Mucosa of descending colon (tissue), 3 donors: ENCODE measurements around the gene BZW1. TPM values are rescaled to one million over a fixed set of nuclear protein-coding genes. Genes with fewer than 3 reads are reported as not detected.

Experiments
- ATAC-seq: fragments of 200-7000 bp; cut with Tn5 transposase; one replicate; pipeline ENCODE4 v1.9.1; 2020; ENCODE audit warnings: mild to moderate bottlenecking, moderate library complexity
- DNase-seq, 3 donors: peaks; one replicate each; pipeline ENCODE4 v3.0.0-alpha.2; 2020
- H3K36me3 ChIP-seq: fragments of 200-600 bp; one replicate; pipeline ENCODE4 v1.8.0; 2021; ENCODE audit warnings: low read depth, mild to moderate bottlenecking
- H3K4me1 ChIP-seq: fragments of 200-600 bp; one replicate; pipeline ENCODE4 v1.8.0; 2021; ENCODE audit warnings: low read depth, mild to moderate bottlenecking
- H3K4me3 ChIP-seq: fragments of 200-600 bp; one replicate; pipeline ENCODE4 v1.8.0; 2021; ENCODE audit warnings: mild to moderate bottlenecking
- H3K9me3 ChIP-seq: fragments of 200-600 bp; one replicate; pipeline ENCODE4 v1.8.0; 2021; ENCODE audit warnings: mild to moderate bottlenecking
- intact Hi-C, 2 donors: fragments of 100-400 bp; cut with DNase I in 1 of 2; cut with micrococcal nuclease in 1 of 2; formaldehyde crosslinking; loops; one replicate each; pipeline versions ENCODE4 v1.11.0 to v1.11.1; 2022; cut with DNase I, micrococcal nuclease
- total RNA-seq, 3 donors: library from RNA; stranded (reverse); fragmentation: NEBNext Ultra II Directional in 2 of 3; extraction: Animal tissue kit (Norgen Biotek cat#: 25700) in 2 of 3; gene quantifications; one replicate each; pipeline versions ENCODE4 v1.2.1 to v1.2.4, GENCODE V29; 2021 to 2023
- TF ChIP-seq, protein P1 (sequence below): fragments of 200-600 bp; IDR thresholded peaks from one replicate; pipeline ENCODE4 v1.8.0; 2022; ENCODE audit warnings: antibody characterized with exemption, mild to moderate bottlenecking
- donor health status: DM: no; HTN: no; CAD: no; lungs with moderate emphysema.
- donor health status: DM: no; HTN: no; CAD: no.
- donor health status: DM: no; HTN: yes; CAD: no.

The BZW1 gene
- total RNA-seq, 3 donors from 2014 or later: 137 to 235 (median 174) TPM

DNA sequence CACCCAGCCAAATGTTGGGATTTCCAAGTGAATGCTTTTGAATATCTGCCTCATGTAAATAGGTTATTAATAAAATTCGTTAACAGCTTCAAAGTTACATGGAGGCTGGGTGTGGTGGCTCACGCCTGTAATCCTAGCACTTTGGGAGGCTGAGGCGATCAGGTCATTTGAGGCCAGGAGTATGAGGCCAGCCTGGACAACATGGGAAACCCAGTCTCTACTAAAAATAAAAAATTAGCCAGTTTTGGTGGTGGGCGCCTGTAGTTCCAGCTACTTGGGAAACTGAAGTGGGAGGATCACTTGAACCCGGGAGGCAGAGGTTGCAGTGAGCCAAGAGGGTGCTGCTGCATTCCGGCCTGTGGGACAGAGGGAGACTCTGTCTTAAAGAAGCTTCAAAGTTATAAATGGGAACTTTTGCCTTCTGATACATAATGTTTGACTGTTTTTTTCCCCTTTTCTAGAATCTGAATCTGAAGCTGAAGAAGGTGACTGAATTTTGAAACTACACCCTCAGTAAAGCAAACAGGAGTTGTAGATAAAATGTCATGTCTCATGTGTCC lies 10.1 kb downstream of the BZW1 start:
- DNase-seq: no peak
- intact Hi-C loops: no loop called here
- Histone ChIP-seq H3K9me3 (no peaks in the 10 kb centered on the region), H3K4me1 (no peaks in the 10 kb centered on the region), H3K4me3 (no peak overlapping the region), H3K36me3 (peaks cover 16% of the 10 kb centered on the region)
- TF ChIP-seq, protein P1, sequence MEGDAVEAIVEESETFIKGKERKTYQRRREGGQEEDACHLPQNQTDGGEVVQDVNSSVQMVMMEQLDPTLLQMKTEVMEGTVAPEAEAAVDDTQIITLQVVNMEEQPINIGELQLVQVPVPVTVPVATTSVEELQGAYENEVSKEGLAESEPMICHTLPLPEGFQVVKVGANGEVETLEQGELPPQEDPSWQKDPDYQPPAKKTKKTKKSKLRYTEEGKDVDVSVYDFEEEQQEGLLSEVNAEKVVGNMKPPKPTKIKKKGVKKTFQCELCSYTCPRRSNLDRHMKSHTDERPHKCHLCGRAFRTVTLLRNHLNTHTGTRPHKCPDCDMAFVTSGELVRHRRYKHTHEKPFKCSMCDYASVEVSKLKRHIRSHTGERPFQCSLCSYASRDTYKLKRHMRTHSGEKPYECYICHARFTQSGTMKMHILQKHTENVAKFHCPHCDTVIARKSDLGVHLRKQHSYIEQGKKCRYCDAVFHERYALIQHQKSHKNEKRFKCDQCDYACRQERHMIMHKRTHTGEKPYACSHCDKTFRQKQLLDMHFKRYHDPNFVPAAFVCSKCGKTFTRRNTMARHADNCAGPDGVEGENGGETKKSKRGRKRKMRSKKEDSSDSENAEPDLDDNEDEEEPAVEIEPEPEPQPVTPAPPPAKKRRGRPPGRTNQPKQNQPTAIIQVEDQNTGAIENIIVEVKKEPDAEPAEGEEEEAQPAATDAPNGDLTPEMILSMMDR: no peak
- no peak for ATAC-seq

DNA sequence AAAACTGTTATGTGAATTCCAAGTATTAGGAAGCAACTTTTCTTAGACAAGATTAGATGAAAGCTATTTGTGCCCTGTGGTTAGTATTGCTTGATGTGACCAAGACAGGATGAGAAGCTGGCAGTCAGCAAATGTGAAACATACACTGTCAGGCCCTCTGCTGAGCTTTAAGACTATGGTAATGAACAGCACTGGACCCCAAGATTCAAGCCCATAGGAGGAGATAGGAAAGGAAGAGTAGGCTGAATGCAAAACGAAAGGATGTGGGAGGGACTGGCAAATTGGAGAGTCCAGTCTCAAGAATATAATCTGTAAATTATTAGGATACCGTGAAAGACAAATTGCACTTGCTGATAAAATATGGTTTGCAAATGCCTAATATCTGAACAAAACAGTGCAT lies 16.4 kb downstream of the BZW1 start:
- ATAC-seq: no peak
- no peaks in the 10 kb centered on the region for H3K4me1 ChIP-seq

DNA sequence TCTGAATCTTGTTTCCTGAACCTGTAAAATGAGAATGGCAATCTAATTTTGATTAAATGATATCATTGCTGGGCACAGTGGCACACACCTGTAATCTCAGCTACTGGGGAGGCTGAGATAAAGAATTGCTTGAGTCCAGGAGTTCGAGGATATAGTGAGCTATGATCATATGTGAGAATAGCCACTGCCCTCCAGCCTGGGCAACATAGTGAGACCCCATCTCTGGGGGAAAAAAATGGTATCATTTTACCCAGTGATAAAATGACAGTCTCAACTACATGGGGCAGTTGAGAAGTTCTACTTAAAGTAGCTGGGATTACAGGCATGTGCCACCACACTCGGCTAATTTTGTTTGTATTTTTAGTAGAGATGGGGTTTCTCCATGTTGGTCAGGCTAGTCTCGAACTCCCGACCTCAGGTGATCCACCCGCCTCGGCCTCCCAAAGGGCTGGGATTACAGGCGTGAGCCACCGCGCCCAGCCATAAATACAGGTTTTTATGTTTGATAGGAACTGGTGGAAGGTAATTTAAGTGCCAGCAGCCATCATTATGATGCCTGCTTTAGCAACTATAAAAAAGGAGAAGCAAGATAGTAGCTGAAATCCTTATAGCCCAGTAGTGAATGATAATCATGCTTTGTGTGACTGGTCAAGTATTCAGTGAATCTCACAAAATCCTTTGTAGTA lies 17.0 kb downstream of the BZW1 start:
- H3K4me1 ChIP-seq: no peaks in the 10 kb centered on the region
- peak; percentile 80 for ATAC-seq

More for the DNA sequence above, 16.4 kb downstream of the BZW1 start:
- H3K36me3 ChIP-seq: no peaks in the 10 kb centered on the region
- intact Hi-C loops: no loop called here
- no peaks in the 10 kb centered on the region for H3K9me3 ChIP-seq
- no peak for DNase-seq
- TF ChIP-seq, protein P1: no peak
- no peak overlapping the region for H3K4me3 ChIP-seq

DNA sequence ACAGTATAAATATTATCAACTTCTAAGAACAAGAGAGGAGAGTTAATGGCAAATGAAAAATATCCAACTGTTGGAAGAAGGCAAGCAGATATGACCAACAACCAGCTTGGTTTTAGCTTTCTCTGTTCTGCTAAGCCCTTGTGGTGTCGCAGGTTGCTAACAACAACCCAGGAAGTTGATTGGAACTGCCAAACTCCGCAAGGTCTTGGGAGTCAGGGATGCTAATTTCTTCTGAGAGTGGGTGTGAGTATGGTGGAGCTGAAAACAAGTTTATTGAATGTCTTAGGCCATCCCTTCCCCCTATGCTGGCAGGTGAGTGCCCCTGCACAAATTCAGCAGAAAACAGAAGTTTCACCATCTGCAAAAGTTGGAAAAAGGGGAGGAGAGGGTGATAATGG lies 17.5 kb downstream of the BZW1 start:
- no peaks in the 10 kb centered on the region for H3K9me3 ChIP-seq
- H3K4me1 ChIP-seq: no peaks in the 10 kb centered on the region
- H3K36me3 ChIP-seq: no peaks in the 10 kb centered on the region
- intact Hi-C loops: no loop called here
- DNase-seq: no peak
- peak; percentile 11 for ATAC-seq
- H3K4me3 ChIP-seq: no peak overlapping the region
- TF ChIP-seq, protein P1: no peak

More for the DNA sequence above, 17.0 kb downstream of the BZW1 start:
- intact Hi-C loops: no loop called here
- TF ChIP-seq, protein P1: no peak
- no peak overlapping the region for H3K4me3 ChIP-seq
- DNase-seq: peak in 2 of 3 donors; percentile 49 to 50
- H3K36me3 ChIP-seq: no peaks in the 10 kb centered on the region
- no peaks in the 10 kb centered on the region for H3K9me3 ChIP-seq

DNA sequence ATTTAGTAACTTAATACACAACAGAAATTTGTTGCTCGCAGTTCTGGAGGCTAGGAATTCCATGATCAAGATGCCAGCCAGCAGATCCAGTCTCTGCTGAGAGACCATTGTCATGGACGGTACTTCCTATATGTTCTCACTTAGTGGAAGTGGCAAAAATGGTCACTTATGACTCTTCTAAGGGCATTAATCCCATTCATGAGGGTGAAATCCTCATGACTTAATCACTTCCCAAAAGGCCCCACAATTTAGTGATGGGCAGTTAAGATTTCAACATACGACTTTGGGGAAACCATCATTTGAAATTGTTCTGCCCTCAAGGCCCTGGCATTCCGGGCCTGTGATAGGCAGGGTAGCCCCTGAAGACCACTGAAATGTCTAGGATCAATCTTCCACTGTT lies 23.0 kb downstream of the BZW1 start:
- H3K9me3 ChIP-seq: peaks cover 9% of the 10 kb centered on the region
- no peak for DNase-seq
- no peaks in the 10 kb centered on the region for H3K4me1 ChIP-seq
- H3K36me3 ChIP-seq: no peaks in the 10 kb centered on the region
- TF ChIP-seq, protein P1: no peak
- intact Hi-C loops: no loop called here
- no peak overlapping the region for H3K4me3 ChIP-seq
- no peak for ATAC-seq
